Loucy (cell line): Measurements from ENCODE around the gene ADIG.

ENCODE experiments used
- CTCF ChIP-seq: fragments of 200-600 bp; sonication (generic); conservative IDR thresholded peaks from 2 replicates; pipeline ENCODE4 v1.5.1; 2014; ENCODE audit warnings: mild to moderate bottlenecking, antibody characterized with exemption, low read length
- EZH2phosphoT487 ChIP-seq: fragments of 200-600 bp; IDR thresholded peaks from 2 replicates; pipeline ENCODE4 v1.6.1; 2018; ENCODE audit warnings: antibody characterized with exemption, mild to moderate bottlenecking, moderate library complexity, borderline replicate concordance

GRCh38 chr20:38590676-38591473 is 9.9 kb downstream of the ADIG start:
- no peak for TF ChIP-seq CTCF
- no peak for TF ChIP-seq EZH2phosphoT487
